H1 (cell line): ENCODE measurements around the gene TNRC6A. TPM values are rescaled to one million over a fixed set of nuclear protein-coding genes. Genes with fewer than 3 reads are reported as not detected.

ENCODE experiments used
- TAF1 ChIP-seq: IDR thresholded peaks from 2 replicates; pipeline ENCODE4 v1.6.1; 2011; ENCODE audit warnings: mild to moderate bottlenecking, low read depth, low read length
- TEAD4 ChIP-seq: IDR thresholded peaks from 2 replicates; pipeline ENCODE4 v1.6.1; 2012; ENCODE audit warnings: low read depth, low read length, inconsistent platforms, mixed read lengths
- polyA plus RNA-seq, 7 experiments: library from polyadenylated mRNA; depleted of rRNA in 3 of 7; stranded (reverse) in 5 of 7; unstranded in 2 of 7; fragments of >200 nt in 5 of 7; fragments of 200-250 nt in 2 of 7; gene quantifications; 1 replicate in 5 of 7; 2 replicates in 1 of 7; 4 replicates in 1 of 7; pipeline versions ENCODE4 v1.2.1 to v1.2.3, GENCODE V29; 2011 to 2013; ENCODE audit warnings: missing spikeins in 2 of 7, mixed read lengths in 2 of 7
- total RNA-seq: library from RNA; stranded (reverse); fragmentation: NEBNext Ultra II Directional; extraction: Animal tissue kit (Norgen Biotek cat#: 25700); gene quantifications from 2 replicates; pipeline ENCODE4 v1.2.1, GENCODE V29; 2021

The TNRC6A gene
- total and polyA plus RNA-seq, 2 of the 8 experiments (the other 6 are each of a cell fraction or from before 2014, with no cell fraction given): 67.6 to 103 TPM

DNA sequence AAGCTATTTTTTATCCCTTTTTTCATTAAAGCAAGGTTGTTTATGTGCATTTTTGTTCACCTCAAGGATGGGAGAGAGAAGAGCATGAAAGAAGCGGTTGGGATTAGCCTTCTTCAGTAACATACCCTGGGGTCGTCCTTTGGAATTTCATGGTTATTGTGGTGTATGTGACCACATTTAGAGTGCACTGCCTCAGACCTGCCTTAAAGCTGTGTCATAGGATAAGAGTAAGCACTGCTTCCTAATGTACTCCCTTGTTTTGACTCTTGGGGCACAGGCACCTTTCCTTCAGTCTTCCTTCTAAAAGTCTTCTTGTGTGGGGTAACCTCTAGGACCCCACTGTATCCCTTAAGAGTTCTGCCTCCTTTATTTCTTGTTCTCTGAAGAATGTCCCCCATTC, 28.9 kb downstream of the TNRC6A start (continued):
- no peak for TF ChIP-seq TEAD4
- no peak for TF ChIP-seq TAF1
- TF ChIP-seq, all 59 proteins: peak for 0
